HepG2 (cell line): Measurements from ENCODE around the gene DCTN2. TPM values are rescaled to one million over a fixed set of nuclear protein-coding genes. Genes with fewer than 3 reads are reported as not detected.

Experiments used
- BRCA1 ChIP-seq: sonication (generic); formaldehyde crosslinking; IDR thresholded peaks from 2 replicates; pipeline ENCODE4 v1.4.0; 2020; ENCODE audit warnings: missing genetic modification reagents
- ELF1 ChIP-seq: sonication (generic); formaldehyde crosslinking; IDR thresholded peaks from 2 replicates; pipeline ENCODE4 v1.4.0; 2020; ENCODE audit warnings: missing genetic modification reagents
- KLF15 ChIP-seq: sonication (generic); formaldehyde crosslinking; IDR thresholded peaks from 2 replicates; pipeline ENCODE4 v1.8.1; 2023; ENCODE audit warnings: borderline replicate concordance, mild to moderate bottlenecking, inconsistent platforms, missing genetic modification reagents, mixed read lengths
- MYPOP ChIP-seq: sonication (generic); formaldehyde crosslinking; IDR thresholded peaks from 2 replicates; pipeline ENCODE4 v1.8.1; 2023; ENCODE audit warnings: mild to moderate bottlenecking, moderate library complexity, missing genetic modification reagents
- PHF8 ChIP-seq: sonication (generic); formaldehyde crosslinking; IDR thresholded peaks from 2 replicates; pipeline ENCODE4 v1.5.0; 2020; ENCODE audit warnings: missing genetic modification reagents
- POLR2AphosphoS5 ChIP-seq: IDR thresholded peaks from 2 replicates; pipeline ENCODE4 v1.6.1; 2012; ENCODE audit warnings: low read depth, low read length
- RELA ChIP-seq: sonication (generic); formaldehyde crosslinking; IDR thresholded peaks from 2 replicates; pipeline ENCODE4 v1.4.0; 2020; ENCODE audit warnings: missing genetic modification reagents
- SRSF9 ChIP-seq: fragments of 200-400 bp; formaldehyde crosslinking; IDR thresholded peaks from 2 replicates; pipeline ENCODE4 v1.6.1; 2018; ENCODE audit warnings: borderline replicate concordance, mild to moderate bottlenecking, low read depth, low read length; ENCODE audit not compliant: insufficient read depth, poor library complexity, severe bottlenecking
- SSRP1 ChIP-seq: IDR thresholded peaks from 2 replicates; pipeline ENCODE4 v1.6.1; 2016; ENCODE audit warnings: control low read depth
- TAF1 ChIP-seq: sonication (generic); formaldehyde crosslinking; IDR thresholded peaks from 2 replicates; pipeline ENCODE4 v1.4.0; 2020; ENCODE audit warnings: missing genetic modification reagents
- TRAFD1 ChIP-seq: sonication (generic); formaldehyde crosslinking; IDR thresholded peaks from 2 replicates; pipeline ENCODE4 v1.5.1; 2020; ENCODE audit warnings: missing genetic modification reagents, mild to moderate bottlenecking, borderline replicate concordance
- XBP1 ChIP-seq: sonication (generic); formaldehyde crosslinking; IDR thresholded peaks from 2 replicates; pipeline ENCODE4 v1.5.0; 2020; ENCODE audit warnings: missing genetic modification reagents
- ZBTB1 ChIP-seq: sonication (generic); formaldehyde crosslinking; IDR thresholded peaks from 2 replicates; pipeline ENCODE4 v1.4.0; 2020; ENCODE audit warnings: missing genetic modification reagents, borderline replicate concordance
- ZNF160 ChIP-seq: sonication (generic); formaldehyde crosslinking; IDR thresholded peaks from 2 replicates; pipeline ENCODE4 v1.8.0; 2022; ENCODE audit warnings: mild to moderate bottlenecking, inconsistent platforms, missing genetic modification reagents
- ZNF207 ChIP-seq: fragments of 450-650 bp; IDR thresholded peaks from 2 replicates; pipeline ENCODE4 v1.6.1; 2016; ENCODE audit warnings: antibody characterized with exemption, borderline replicate concordance
- ZNF224 ChIP-seq: sonication (generic); formaldehyde crosslinking; IDR thresholded peaks from 2 replicates; pipeline ENCODE4 v1.5.0; 2020; ENCODE audit warnings: mild to moderate bottlenecking, missing genetic modification reagents
- ZNF230 ChIP-seq: sonication (generic); formaldehyde crosslinking; IDR thresholded peaks from 2 replicates; pipeline ENCODE4 v1.4.0; 2020; ENCODE audit warnings: mild to moderate bottlenecking, missing genetic modification reagents
- ZNF546 ChIP-seq: sonication (generic); formaldehyde crosslinking; conservative IDR thresholded peaks from 2 replicates; pipeline ENCODE4 v1.8.1; 2023; ENCODE audit warnings: mild to moderate bottlenecking, missing genetic modification reagents
- ZNF775 ChIP-seq: sonication (generic); formaldehyde crosslinking; IDR thresholded peaks from 2 replicates; pipeline ENCODE4 v1.4.0; 2020; ENCODE audit warnings: missing genetic modification reagents, mild to moderate bottlenecking, moderate library complexity, borderline replicate concordance
- ZZZ3 ChIP-seq: sonication (generic); formaldehyde crosslinking; IDR thresholded peaks from 2 replicates; pipeline ENCODE4 v1.4.0; 2020; ENCODE audit warnings: missing genetic modification reagents, mild to moderate bottlenecking, borderline replicate concordance
- polyA plus RNA-seq, 8 experiments: library from polyadenylated mRNA; depleted of rRNA in 3 of 8; stranded (reverse) in 7 of 8; unstranded in 1 of 8; fragments of >200 nt; fragmentation: Illumina TruSeq in 4 of 8; extraction: Trizol in 4 of 8; gene quantifications; 2 replicates each; pipeline versions ENCODE4 v1.2.1 to v1.2.3, GENCODE V29; 2011 to 2016; ENCODE audit warnings: low read depth in 4 of 8, missing spikeins in 1 of 8, mixed read lengths in 1 of 8; ENCODE audit not compliant: insufficient read depth in 1 of 8
- total RNA-seq, 5 experiments: library from RNA; depleted of rRNA; stranded (reverse); fragments of >200 nt; fragmentation: Illumina TruSeq; extraction: Trizol; gene quantifications; 2 replicates each; pipeline ENCODE4 v1.2.3, GENCODE V29; 2016; ENCODE audit warnings: low read depth in 1 of 5
- TF ChIP-seq, protein P1 (sequence below): sonication (generic); formaldehyde crosslinking; IDR thresholded peaks from 2 replicates; pipeline ENCODE4 v1.9.0; 2021; ENCODE audit warnings: missing genetic modification reagents, borderline replicate concordance

DCTN2 gene
- total and polyA plus RNA-seq, 2 of the 13 experiments (the other 11 are each of a cell fraction or from before 2014, with no cell fraction given), result 72.0 to 77.4 TPM

DNA sequence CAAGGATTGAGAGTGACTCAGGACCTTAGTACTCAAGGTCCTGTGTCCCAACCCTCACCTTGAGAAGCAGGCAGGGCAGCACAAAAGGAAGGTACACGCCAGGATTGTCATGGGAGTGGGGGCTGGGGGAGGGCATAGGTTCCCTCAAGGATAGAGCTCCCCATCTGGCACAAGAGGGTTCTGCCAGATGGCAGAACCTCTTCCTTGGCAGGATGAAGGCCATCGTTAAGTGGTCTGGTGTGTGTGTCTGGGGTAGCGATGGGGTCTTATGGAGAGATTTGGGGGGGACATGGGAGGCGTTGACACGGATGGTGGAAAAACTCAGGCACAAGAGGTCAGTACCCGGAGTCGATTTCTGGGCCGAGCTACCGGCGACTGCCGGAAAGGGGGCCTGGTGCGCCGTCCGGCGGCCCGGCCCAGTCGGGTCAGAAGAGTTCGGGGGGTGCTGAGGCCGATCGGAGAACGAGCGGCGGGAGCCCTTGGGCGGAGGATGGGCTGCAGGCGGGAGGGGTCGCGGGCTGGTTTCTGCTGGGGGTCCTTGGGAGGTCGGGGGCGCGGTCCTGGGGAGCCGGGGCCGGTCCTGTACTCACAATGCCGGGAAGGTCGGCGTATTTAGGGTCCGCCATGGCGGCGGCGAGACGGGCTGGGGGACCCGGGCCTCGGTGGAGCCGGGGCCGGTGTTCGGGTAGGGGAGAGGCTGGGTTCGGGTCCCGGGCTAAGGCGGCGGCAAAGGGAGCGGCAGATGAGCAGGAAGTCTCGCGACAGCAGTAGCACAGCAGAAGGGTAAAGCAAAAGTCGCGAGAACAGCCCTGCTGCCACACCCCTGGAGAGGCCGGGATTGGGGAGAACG lies at the start of gene DCTN2 (continued):
- TF ChIP-seq PHF8 (CRISPR knock-in tag) (peak; percentile 77), ZNF230 (CRISPR knock-in tag) (0 out of 2 replicates have a peak, but pooled peaks have one; percentile 54), ZNF224 (CRISPR knock-in tag) (no peak), RELA (CRISPR knock-in tag) (no peak), BRCA1 (CRISPR knock-in tag) (no peak), ZNF160 (CRISPR knock-in tag) (no peak), ZNF546 (CRISPR knock-in tag) (no peak), TAF1 (peak; percentile 64; the same call in 1 of the 2 replicates), ZNF775 (CRISPR knock-in tag) (no peak), ZNF207 (no peak), SSRP1 (CRISPR knock-in tag) (no peak), ELF1 (CRISPR knock-in tag) (peak; percentile 70), ZBTB1 (CRISPR knock-in tag) (no peak), POLR2AphosphoS5 (peak; percentile 66), ZZZ3 (peak; percentile 71; the same call in 1 of the 2 replicates), TRAFD1 (CRISPR knock-in tag) (no peak), SRSF9 (no peak), XBP1 (CRISPR knock-in tag) (no peak), MYPOP (CRISPR knock-in tag) (no peak), KLF15 (CRISPR knock-in tag) (no peak)
- TF ChIP-seq, protein P1, sequence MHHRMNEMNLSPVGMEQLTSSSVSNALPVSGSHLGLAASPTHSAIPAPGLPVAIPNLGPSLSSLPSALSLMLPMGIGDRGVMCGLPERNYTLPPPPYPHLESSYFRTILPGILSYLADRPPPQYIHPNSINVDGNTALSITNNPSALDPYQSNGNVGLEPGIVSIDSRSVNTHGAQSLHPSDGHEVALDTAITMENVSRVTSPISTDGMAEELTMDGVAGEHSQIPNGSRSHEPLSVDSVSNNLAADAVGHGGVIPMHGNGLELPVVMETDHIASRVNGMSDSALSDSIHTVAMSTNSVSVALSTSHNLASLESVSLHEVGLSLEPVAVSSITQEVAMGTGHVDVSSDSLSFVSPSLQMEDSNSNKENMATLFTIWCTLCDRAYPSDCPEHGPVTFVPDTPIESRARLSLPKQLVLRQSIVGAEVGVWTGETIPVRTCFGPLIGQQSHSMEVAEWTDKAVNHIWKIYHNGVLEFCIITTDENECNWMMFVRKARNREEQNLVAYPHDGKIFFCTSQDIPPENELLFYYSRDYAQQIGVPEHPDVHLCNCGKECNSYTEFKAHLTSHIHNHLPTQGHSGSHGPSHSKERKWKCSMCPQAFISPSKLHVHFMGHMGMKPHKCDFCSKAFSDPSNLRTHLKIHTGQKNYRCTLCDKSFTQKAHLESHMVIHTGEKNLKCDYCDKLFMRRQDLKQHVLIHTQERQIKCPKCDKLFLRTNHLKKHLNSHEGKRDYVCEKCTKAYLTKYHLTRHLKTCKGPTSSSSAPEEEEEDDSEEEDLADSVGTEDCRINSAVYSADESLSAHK, result no peak
